Left cardiac atrium (tissue), 4 donors: ENCODE measurements around the gene TCF7L1. TPM values are rescaled to one million over a fixed set of nuclear protein-coding genes. Genes with fewer than 3 reads are reported as not detected.
"Not testable (repeated sequence)": the region's sequence is repeated elsewhere in the genome, so short reads cannot be mapped to it uniquely, and the experiment has no call there.

ENCODE experiments used
- ATAC-seq, 2 donors: fragments of 200-7000 bp; cut with Tn5 transposase; one replicate each; pipeline ENCODE4 v1.9.1; 2020; ENCODE audit warnings: mild to moderate bottlenecking in 2 of 2, moderate library complexity in 2 of 2
- DNase-seq: peaks from one replicate; pipeline ENCODE4 v3.0.0-alpha.2; 2020
- intact Hi-C, 2 donors: fragments of 100-400 bp; cut with DNase I; formaldehyde crosslinking; loops; one replicate each; pipeline versions ENCODE4 v1.14.1 to v1.15.1; 2022 to 2023
- total RNA-seq, 2 donors: library from RNA; stranded (reverse); fragmentation: NEBNext Ultra II Directional; extraction: Animal tissue kit (Norgen Biotek cat#: 25700); gene quantifications; one replicate each; pipeline ENCODE4 v1.2.1, GENCODE V29; 2021
- donor health status: DM: no; HTN: yes; CAD: no.
- donor health status: DM: no; HTN: yes; CAD: no; lungs with severe emphysema.
- donor health status: DM: yes; HTN: yes; CAD: no.
- donor health status: Dilated cardiomyopathy.

TCF7L1 gene
- total RNA-seq, 2 donors from 2014 or later: 17.1 to 17.3 TPM

DNA sequence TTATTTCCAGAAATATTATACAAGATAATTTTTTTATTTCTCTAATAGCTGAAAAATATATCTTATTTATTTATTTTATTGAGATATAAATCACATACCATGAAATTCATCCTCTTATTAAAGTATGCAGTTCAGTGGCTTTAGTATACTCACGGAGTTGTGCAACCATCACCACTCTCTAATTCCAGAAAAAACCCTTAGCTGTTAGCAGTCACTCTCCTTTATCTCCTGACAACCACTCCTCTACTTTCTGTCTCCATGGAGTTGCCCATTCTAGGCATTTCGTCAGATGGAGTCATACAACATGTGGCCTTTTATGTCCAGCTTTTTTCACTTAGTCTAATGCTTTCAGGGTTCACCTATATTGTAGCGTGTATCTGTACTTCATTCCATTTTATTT, 66.5 kb downstream of the TCF7L1 start:
- intact Hi-C loops: no loop called here
- peak; percentile 33 to 68 for ATAC-seq
- no peak for DNase-seq

DNA sequence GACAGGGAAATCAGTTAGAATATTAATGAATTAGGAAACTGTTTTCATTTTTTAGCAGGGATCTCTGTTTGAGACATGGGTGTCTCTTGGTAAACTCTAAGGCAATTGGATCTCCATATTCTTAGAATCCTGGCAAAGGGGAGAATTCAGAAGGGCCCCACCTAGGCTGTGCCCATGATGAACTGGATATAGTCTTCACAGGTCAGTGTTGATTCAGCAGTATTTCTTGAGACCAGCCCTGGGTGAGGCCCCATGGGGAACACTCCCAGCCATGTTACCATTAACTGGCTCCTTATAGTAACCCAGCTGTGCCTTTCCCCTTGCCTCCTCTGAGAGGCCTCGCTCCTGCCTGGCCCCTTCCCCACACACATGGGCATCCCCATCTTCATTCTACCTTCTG, 76.7 kb downstream of the TCF7L1 start:
- ATAC-seq (no peak), DNase-seq (no peak)
- intact Hi-C loops: no loop called here

DNA sequence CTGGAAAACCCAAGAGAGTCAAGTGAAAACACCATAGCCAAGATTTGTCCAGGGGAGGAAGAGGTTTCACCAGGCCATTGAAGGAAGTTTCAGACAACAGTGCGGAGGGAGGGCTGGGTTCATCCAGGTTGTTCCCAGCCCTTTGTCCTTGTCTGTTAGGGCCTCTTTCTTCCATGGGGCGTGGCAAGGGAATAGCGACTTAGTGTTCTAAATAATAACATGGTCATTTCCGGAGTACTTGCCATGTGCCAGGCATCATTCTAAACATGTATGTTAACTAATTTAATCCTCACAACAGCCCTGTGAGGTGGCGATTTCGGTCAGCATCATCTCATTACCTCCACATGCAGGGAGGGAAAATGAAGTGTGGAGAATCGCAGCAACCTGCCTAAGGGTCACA, 77.3 kb downstream of the TCF7L1 start:
- ATAC-seq: no peak
- intact Hi-C loops: no loop called here
- DNase-seq: no peak

DNA sequence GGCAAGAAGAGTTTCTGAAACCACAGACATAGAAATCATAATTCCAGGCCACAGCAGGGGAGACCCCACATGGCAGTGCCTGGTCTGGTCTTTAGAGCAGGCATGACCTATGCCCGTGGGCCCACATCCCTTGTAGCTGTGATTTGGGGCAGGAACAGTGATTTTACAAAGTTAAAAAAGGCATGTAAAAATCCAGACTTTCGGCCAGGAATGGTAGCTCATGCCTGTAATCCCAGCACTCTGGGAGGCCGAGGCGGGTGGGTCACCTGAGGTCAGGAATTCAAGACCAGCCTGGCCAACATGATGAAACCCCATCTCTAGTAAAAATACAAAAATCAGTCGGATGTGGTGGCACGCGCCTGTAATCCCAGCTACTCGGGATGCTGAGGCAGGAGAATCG, 78.4 kb downstream of the TCF7L1 start:
- intact Hi-C loops, ATAC-seq, DNase-seq: not testable (repeated sequence)

DNA sequence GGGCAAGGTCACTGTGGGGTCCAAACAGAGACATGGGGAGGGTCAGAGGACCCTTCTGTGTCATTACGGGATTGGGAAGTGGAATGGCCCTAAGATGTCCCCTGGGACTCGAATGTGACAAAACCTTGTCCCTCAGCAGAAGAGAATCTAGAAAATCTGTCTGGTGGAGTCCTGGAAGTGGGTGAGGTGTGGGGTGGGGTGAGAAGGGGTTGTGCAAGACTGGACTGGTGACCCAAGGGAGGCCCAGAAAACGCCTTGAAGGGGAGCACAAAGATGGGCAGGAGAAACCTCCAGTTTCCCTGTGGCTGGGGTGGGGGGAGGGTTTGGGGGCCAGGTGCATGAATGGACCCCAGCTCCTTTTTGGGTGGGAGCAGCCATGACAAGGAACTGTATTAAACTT, 79.6 kb downstream of the TCF7L1 start:
- no peak for ATAC-seq
- DNase-seq: no peak
- intact Hi-C loops: no loop called here

DNA sequence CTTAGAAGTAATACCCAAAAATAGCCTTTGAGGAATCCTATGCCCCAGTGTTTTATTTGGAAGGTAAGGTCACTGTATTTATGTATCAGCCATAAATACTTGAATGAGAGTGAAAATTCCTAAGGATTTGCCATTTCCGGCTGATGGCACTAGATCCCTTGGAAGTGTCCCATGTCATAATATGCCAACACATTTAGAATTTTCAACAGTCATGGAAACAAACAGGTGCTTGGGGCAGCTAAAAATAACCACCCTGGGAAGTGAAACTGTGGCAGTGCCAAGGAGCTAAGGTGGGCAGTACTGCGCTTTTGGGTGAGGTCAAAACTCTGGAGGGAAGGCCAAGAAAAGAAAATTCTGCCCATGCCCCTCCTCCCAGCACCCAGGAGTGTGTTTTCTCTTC, 80.2 kb downstream of the TCF7L1 start:
- ATAC-seq (no peak), DNase-seq (no peak)
- intact Hi-C loops: no loop called here

DNA sequence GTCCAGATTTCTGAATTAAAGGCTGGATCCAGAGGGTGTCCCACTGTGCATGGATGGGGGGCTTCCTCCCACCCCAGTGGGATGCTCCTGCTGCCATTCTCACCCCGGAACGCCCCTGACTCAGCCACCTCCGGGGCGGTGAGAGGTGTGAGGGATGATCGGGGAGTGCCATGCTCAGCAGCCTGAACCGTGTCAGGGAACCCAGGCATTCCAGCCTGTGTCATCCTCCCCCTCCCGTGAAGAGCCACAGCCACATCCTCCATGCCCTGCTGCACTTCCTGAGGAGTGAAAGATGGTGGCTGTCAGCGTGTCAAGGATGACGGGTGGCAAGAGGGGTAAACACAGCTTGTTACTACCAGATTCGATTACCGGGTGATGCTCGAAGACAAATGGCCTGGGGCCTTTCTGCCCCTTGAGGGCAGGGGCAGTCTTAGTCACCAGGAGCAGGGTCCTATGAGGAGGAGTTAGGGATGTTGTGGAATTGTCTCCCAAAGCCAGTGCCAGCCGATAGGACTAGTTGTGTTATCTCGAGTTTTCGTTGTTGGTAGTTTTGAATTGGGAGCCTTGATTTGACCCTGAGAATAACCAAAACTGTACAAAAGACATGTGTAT, 80.8 kb downstream of the TCF7L1 start:
- ATAC-seq (peak in 1 of 2 donors; percentile 17), DNase-seq (no peak)
- intact Hi-C loops: no loop called here

DNA sequence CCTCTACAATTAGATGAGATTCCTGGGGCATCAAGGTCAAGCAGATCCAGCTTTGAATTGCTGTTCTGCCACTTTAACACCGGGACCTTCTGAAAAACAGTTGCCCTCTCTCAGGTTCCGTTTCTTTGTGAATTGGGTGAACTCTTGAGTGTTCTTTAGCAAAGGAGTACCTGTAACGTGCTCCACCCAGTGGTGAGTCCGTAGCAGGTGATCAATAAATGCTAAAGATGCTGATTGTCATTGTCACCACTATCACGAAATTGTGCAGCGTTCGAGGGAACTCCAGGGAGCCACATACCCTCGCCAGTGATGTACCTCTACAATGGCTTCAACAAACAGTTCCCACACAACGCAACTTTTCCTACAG, 81.9 kb downstream of the TCF7L1 start:
- intact Hi-C loops: no loop called here
- DNase-seq (no peak), ATAC-seq (no peak)

DNA sequence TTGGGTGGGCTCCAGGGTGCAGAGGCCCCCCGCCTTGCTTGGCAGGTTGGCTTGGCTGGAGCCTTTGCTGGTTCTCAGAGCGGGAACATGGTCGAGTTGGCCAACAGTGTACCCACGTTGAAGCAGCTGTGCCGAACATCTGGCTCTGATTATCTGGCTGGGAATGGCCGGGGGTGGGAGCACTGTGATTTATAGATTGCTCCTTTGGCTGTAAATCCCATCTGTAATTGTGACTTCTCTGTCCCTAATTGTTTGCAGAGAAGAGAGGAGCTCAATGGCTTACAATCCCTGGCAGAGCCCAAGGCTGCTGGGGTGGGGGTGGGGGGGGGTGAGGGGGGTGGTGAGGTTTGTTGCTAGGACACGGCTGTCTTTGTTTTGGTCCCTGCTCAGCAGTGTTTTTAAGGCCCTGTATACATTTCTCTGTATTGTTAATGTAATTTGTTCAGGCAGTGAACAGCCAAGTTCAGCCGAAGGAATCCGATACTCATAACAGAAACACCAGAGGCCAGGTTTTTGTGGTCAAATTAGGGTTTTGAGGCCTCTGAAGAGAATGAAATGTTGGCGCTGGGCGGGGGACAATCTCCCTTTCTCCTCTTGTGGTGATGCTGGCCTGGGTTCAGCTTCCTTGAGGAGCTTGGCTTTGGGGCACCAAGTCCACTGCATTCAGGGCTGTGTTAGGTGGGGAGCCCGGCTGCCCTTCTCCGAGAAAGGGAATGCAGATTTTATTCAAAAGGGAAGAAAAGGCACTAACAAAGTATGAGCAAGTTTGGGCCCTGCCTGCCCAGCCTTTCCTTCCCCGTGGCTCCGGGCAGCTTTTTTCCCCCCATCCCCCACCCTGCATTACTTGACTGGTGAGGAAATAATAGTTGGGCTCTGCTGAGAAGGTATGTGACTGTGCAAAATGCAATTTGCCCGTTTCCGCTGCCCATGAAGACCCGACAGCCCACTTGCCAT, 82.5 kb downstream of the TCF7L1 start:
- no peak for DNase-seq
- ATAC-seq: peak; percentile 33 to 48
- intact Hi-C loops: no loop called here

DNA sequence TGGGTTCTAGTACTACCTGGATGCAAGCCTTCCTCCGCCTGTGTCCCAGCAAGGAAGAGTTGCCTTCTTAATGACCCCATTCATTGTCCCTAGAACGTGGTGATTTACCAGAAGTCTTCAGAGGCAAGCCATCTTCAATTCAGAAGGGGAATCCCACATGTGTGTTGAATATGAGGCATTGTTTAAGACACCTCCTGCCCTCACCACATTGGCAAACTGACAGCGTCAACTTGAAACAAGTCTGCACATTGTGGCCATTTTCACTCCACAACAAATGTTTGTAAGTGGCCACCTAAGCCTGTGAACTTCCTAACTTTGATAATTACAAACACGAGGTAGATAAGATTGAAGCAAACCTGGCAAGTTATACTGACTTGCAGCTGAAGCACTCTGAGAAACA, 83.7 kb downstream of the TCF7L1 start:
- intact Hi-C loops: no loop called here
- DNase-seq: no peak
- ATAC-seq: no peak

DNA sequence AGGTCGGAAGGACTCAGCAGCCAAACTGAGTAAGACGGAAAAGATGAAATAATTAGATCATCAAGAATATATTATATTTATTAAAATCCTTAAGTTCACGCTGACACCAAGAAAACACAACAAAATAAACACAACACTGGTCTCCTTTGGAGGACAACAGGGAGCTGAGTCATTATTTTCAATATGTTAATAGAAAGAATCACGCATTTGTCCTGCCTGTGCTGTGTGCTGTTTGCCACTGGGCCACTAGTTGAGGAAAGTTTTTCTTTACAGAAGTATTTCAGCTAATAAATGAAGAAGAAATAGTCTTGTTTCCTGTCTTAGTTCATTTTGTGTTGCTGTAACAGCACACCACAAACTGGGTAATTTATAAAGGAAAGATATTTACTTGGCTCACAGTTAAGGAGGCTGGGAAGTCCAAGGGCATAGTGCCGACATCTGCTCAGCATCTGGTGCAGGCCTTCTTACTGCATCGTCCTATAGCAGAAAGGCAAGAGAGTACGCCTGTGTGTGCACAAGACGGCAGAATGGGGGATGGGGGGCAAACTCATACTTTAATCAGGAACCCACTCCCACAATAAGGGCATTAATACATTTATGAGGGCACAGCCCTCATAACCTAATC, 88.0 kb downstream of the TCF7L1 start:
- DNase-seq (no peak), ATAC-seq (peak; percentile 47 to 56)
- intact Hi-C loops: no loop called here

DNA sequence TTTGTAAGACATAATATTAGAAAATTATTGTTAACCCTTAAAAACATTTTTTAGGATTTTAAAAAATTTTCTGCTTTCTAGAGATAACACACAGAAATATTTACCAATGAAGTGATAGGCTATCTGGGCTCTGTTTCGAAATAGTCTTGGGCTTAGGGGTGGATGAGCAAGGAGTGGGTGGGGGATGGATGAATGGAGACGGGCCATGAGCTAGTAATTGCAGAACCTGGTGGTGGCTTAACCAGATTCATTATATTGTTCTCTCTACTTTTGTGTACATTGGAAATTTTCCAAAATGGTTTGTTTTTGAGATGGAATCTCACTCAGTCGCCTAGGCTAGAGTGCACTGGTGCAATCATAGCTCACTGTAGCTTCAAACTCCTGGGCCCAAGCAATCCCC, 89.6 kb downstream of the TCF7L1 start:
- ATAC-seq: peak in 1 of 2 donors; percentile 18

DNA sequence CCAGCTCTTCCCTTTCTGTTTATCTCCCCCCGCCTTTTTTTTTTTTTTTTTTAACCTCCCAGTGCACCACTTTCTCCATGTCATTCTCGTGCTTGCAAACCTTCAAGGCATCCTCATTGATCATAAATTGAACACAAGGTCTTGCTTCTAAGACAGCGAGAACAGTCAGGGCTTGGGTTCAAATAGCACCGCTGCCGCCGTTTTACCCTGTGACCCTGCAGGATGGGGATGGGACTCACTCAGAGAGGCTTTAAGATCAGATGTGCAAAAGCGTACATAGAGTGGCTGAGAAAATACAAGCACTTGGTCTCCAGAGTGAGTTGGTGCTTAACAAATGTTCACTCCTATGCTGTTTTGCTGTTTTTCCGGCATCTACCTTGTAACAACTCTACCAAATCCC, 93.6 kb downstream of the TCF7L1 start:
- DNase-seq (no peak), ATAC-seq (no peak)
- intact Hi-C loops: no loop called here

More for the DNA sequence above, 89.6 kb downstream of the TCF7L1 start:
- DNase-seq: no peak
- intact Hi-C loops: no loop called here

DNA sequence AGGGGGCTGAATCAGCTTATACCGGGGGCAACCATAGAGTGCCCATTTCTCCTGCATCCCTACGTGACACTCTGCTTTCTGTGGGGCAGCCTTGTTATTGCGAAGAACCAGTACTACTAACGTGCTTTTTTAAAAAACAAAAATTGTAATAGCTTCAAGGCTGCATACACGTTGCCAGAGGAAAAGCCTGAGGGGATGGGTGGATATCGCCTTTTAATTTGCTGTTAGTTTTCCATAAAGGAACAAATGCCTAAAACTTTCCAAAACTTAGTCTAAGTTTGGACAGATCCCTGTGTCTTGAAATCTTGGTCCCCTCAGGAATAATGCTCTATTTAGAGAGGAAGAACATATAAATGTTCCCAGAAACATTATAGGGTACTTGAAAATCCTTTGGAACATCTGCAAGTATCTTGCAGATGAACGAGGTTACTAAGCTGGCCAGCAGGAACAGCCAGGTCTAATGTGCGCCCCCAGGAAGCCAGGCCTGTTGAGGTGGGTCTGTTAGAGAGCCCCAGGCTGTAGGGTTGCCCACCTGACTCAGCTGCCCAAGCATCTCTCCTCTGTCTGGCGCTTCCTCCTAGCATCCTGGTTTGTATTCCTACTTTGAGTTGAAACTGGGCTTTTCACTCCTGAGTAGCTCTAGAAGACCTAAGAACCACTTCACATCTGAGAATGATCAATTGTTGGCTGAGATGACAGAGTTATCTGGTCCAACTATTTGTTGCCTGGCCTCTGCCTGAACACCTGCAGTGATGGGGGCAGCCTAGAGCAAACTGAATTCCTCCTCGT, 97.7 kb downstream of the TCF7L1 start:
- intact Hi-C loops: no loop called here
- ATAC-seq: peak in 1 of 2 donors; percentile 54
- DNase-seq: no peak

DNA sequence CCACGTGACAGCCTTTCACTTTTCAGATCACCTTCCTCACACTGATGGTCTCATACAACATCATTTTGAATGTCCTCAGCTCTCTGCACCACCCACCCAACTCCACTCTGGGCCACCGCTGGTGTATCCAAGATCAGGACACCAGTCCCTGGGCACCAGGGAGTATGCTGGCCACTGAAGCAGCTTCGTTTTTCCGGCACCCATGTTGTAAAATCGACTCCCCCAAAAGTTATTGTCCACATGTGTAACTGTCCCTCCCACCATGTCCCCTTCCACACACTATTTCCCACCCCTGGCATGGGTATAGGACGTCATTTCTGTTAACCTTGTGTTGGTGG, 98.2 kb downstream of the TCF7L1 start:
- DNase-seq (no peak), ATAC-seq (no peak)
- intact Hi-C loops: no loop called here

DNA sequence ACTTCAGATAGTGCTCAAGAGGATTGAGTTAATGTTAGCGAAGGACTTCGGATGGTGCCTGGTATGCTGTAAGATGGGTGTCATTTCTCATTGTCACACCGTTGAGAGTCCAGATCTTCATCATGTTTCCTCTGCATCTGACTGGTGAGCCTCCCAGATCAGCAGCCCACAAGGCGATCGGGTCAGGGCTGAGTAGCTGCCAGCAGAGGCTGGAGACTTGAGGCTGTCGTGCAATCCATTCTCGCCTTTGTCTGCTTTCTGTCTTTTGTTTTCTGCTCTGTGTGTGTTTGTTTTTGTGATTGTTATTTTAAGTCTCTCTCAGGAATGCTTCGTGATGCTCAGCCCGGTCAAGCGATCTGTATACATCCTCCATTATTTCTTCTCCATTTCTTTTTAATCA, 98.8 kb downstream of the TCF7L1 start:
- ATAC-seq (no peak), DNase-seq (no peak)
- intact Hi-C loops: no loop called here

DNA sequence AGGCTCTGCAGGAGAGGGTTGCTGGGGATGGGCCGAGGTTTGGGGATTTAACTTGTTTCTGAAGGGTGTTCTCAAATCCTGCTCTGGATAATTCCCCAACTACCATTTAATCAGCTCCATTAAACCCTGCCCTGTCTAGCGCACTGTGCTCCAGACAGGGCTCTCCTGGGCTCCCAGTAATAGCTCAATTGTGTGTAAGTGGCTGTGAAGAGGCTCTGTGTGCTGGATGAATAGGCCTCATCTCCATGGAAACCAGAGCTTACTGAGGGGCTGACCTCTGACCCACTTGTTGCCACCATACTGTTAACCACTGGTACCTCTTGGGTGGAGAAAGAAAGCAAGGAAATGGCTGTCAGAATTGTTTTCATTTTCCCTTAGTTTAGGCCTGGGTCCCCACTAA, 101.7 kb downstream of the TCF7L1 start:
- DNase-seq: no peak
- no peak for ATAC-seq
- intact Hi-C loops: no loop called here

DNA sequence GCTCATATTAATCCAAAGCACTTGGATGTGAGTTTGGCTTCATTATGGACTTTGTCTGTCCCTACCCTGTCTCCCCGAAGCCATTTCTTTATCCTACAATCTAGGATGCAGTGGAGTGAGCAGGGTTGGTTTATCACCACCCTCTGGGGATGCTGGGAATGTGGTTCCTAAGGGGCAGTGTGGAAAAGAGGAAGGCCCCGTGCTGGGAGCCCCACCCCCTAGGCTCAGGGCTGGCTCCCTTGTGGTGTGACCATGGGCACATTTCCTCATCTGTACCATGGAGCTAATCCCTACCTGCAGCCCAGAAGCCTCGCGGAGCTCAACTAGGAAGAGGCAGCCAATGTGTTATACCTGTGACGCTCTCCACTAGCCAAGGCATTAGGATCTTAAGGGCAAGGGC, 102.1 kb downstream of the TCF7L1 start:
- intact Hi-C loops: no loop called here
- ATAC-seq (no peak), DNase-seq (no peak)

DNA sequence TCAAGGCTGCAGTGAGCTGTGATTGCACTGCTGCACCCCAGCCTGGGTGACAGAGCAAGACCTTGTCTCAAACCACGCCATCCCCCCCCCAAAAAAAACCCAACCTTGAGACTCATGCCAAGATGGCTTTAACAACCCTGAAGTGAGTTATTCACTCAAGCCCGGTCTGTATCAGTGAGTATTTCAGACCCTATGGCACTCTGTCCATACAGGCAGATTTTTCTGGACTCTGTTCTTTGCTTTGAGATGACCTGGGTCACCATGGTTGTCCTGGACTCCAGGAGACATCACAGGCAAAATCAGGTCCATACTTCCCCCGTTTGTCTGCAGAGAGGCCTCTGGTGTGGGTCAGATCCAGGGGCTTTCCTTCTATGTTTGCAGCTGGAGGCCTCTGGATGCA, 102.9 kb downstream of the TCF7L1 start:
- ATAC-seq: no peak
- intact Hi-C loops: no loop called here
- no peak for DNase-seq
